ENCODE measurements around the gene SMARCE1.

SMARCE1 gene

GRCh38 chr17:40580140-40580539 lies 67.5 kb downstream of the SMARCE1 start:
- no peak for DNase-seq (ENCODE audit: low spot score)

GRCh38 chr17:40579471-40579870 lies 68.1 kb downstream of the SMARCE1 start:
- no peak for DNase-seq (ENCODE audit: low spot score)

DNA sequence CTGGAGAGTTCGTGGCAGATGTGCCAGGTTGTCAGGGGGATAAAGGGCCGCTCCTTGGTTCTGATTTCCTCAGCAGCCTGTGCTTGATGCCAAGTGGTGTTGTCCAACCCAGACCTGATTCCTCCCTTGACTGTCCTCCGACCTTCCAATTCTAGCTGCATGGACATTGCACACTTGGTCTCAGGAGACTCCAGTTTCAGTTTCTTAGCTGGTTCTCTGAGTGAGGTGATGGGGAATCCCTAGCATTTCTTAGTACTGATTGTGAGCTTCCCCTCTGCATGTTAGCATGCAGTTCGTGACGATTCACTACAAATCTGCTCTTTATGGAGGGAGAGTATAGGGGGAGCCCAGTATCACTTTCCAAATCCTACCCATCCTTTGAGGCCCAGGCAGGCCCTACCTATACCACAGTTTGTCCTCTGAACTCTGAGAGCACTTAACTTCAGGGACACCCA lies 70.0 kb downstream of the SMARCE1 start:
- DNase-seq (ENCODE audit: low spot score), result no peak

DNA sequence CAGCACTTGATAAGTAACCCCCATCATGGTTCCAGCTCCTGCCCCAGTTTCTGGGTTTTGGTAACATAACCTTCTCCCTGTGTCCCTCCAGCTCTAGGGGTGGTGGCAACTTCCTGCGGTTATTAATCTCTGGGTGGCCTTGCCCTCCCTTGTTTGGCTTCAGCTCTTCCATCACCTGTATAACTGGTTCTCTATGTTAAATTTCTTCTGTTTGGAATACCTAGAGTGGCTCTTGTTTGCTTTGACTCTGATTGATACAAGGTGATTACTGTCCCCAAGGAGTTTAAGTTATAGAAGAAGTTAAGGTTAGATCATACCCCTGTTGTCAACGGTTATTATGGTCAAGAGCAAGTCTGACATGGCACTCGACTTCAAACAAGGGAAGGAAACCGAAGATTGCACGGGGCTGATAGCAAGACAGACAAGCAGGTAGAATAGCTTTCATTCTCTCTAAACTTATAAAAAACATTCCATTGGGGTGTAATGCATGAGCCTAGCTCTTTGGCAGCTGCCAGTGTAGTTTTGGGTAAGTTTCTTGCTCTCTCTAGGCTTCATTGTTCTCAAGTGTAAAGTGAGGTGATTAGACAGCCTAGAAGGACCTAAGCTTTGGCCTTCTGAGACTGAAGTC lies 71.4 kb downstream of the SMARCE1 start:
- DNase-seq (ENCODE audit: low spot score), result no peak
